Sigmoid colon (tissue), 7 donors: ENCODE results near the gene JAG1. TPM values are rescaled to one million over a fixed set of nuclear protein-coding genes. Genes with fewer than 3 reads are reported as not detected.

Experiments used
- DNase-seq: peaks from one replicate; pipeline ENCODE4 v3.0.0-alpha.2; 2019
- H3K27ac ChIP-seq, 4 donors: fragments of 200-600 bp; sonication (generic); one replicate each; pipeline ENCODE4 v1.5.1; 2016 to 2019; ENCODE audit warnings: mild to moderate bottlenecking in 1 of 4
- H3K27me3 ChIP-seq, 3 donors: fragments of 200-600 bp; sonication (generic); one replicate each; pipeline ENCODE4 v1.5.1; 2019; ENCODE audit warnings: mild to moderate bottlenecking in 1 of 3
- H3K36me3 ChIP-seq, 4 donors: fragments of 200-600 bp; sonication (generic); one replicate each; pipeline ENCODE4 v1.5.1; 2016 to 2019
- H3K4me1 ChIP-seq, 4 donors: fragments of 200-600 bp; sonication (generic); one replicate each; pipeline ENCODE4 v1.5.1; 2017 to 2019
- H3K4me3 ChIP-seq, 4 donors: fragments of 200-600 bp; sonication (generic); one replicate each; pipeline ENCODE4 v1.5.1; 2017 to 2019; ENCODE audit warnings: mild to moderate bottlenecking in 2 of 4, moderate library complexity in 1 of 4
- H3K9me3 ChIP-seq, 4 donors: fragments of 200-600 bp in 3 of 4; sonication (generic) in 3 of 4; one replicate each; pipeline versions ENCODE4 v1.5.1 to v1.6.1; 2013 to 2019
- EP300 ChIP-seq, 4 donors: sonication (generic); formaldehyde crosslinking; IDR thresholded peaks; one replicate each; pipeline ENCODE4 v1.6.1; 2017; ENCODE audit warnings: antibody characterized with exemption in 4 of 4
- POLR2A ChIP-seq, 2 donors: fragments of 450-650 bp; IDR thresholded peaks; one replicate each; pipeline ENCODE4 v1.6.1; 2016; ENCODE audit warnings: antibody characterized with exemption in 2 of 2, mild to moderate bottlenecking in 2 of 2, moderate library complexity in 2 of 2
- POLR2AphosphoS5 ChIP-seq, 4 donors: sonication (generic); formaldehyde crosslinking; IDR thresholded peaks; one replicate each; pipeline ENCODE4 v1.6.1; 2017; ENCODE audit warnings: antibody characterized with exemption in 4 of 4
- whole genome bisulfite sequencing, 2 donors: extraction: QIAGEN DNeasy Blood & Tissue Kit; methylation state at CpG; one replicate each; pipeline ENCODE4 v1.1.7; 2013; 5-methylcytosine and 5-hydroxymethylcytosine counted together
- intact Hi-C: fragments of 100-400 bp; cut with DNase I; formaldehyde crosslinking; loops from one replicate; pipeline ENCODE4 v1.15.1; 2023
- polyA plus RNA-seq, 3 donors: library from polyadenylated mRNA; stranded (reverse); fragments of 200-250 nt; gene quantifications; one replicate each; pipeline ENCODE4 v1.2.3, GENCODE V29; 2013
- total RNA-seq, 4 donors: library from RNA; depleted of rRNA; stranded (reverse); fragments of >200 nt; gene quantifications; one replicate each; pipeline ENCODE4 v1.1.0, GENCODE V29; 2016
- TF ChIP-seq, protein P1 (sequence below), 4 experiments: fragments of 450-650 bp in 3 of 4; fragments of 200-600 bp in 1 of 4; IDR thresholded peaks; one replicate each; pipeline ENCODE4 v1.5.1; 2016 to 2019; ENCODE audit warnings: antibody characterized with exemption in 4 of 4, mild to moderate bottlenecking in 3 of 4, moderate library complexity in 2 of 4
- donor health status: healthy with polysubstance abuse.
- donor health status: Bipolar disorder and iron deficiency.
- donor health status: healthy.

The JAG1 gene
- total and polyA plus RNA-seq, 7 donors, result 3.9 to 76.4 (median 32.4) TPM

DNA sequence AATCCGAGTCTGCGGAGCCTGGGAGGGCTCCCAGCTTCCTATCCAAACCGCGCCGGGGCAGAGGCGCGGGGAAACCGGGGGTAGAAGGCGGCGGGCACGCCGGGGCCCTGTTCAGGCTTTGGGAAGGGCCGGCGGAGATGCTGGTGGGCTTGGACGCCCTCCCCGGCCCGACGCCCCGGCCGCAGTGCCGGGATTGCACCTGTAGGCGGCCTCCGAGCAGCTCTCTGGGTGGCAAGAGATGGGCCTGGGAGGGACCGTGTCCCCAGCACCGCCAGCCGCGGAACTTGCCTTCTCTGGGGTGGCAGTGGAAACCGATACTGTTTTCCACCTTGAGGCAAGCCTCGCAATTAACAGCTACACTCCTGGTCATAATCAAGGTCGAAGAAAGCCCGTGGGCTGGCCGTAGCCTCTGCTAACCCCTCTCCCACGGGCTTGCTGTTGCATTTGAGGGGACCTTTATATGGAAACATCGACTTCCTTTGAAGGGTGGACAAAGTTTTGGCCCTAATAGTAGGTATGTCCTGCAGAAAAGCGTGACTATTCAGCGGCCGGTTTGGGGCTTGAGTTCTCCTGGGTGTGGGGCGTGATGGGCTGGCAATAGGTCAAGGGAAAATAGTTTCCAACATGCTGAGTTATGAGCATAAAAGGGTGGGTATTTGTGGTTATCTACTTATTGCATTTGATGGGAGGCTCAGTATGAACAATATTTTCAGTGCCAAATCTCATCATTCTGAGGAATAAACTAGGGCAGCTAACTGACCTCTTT, 1.1 kb upstream of the JAG1 start:
- TF ChIP-seq, protein P1, sequence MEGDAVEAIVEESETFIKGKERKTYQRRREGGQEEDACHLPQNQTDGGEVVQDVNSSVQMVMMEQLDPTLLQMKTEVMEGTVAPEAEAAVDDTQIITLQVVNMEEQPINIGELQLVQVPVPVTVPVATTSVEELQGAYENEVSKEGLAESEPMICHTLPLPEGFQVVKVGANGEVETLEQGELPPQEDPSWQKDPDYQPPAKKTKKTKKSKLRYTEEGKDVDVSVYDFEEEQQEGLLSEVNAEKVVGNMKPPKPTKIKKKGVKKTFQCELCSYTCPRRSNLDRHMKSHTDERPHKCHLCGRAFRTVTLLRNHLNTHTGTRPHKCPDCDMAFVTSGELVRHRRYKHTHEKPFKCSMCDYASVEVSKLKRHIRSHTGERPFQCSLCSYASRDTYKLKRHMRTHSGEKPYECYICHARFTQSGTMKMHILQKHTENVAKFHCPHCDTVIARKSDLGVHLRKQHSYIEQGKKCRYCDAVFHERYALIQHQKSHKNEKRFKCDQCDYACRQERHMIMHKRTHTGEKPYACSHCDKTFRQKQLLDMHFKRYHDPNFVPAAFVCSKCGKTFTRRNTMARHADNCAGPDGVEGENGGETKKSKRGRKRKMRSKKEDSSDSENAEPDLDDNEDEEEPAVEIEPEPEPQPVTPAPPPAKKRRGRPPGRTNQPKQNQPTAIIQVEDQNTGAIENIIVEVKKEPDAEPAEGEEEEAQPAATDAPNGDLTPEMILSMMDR (IDR thresholded peaks at IDR 0.05), result peak; percentile 76 to 96 (median 94)
- TF ChIP-seq POLR2A (IDR thresholded peaks at IDR 0.05) (no peak), EP300 (IDR thresholded peaks at IDR 0.05) (no peak), POLR2AphosphoS5 (IDR thresholded peaks at IDR 0.05) (peak; percentile 27 to 61 (median 42))
- H3K4me3 ChIP-seq, result peak overlapping the region; percentile 72 to 99 (median 90)
- peak overlapping the region; percentile 96 to 99 (median 98) for H3K27ac ChIP-seq
- H3K27me3 ChIP-seq, result no peaks in the 10 kb centered on the region
- intact Hi-C loops, result loop anchor here (2.0 to 5.0 kb wide), 8 partner anchors 63 to 867 kb away; no protein-coding TSS in a partner anchor
- no peaks in the 10 kb centered on the region for H3K9me3 ChIP-seq
- peaks cover 0 to 31% (median 20%) of the 10 kb centered on the region in 4 donors for H3K4me1 ChIP-seq
- no peaks in the 10 kb centered on the region for H3K36me3 ChIP-seq
- DNase-seq, result peak; percentile 91
- WGBS, 2 donors, result 1 to 3% methylated on average over 38 of the region's 38 CpGs

DNA sequence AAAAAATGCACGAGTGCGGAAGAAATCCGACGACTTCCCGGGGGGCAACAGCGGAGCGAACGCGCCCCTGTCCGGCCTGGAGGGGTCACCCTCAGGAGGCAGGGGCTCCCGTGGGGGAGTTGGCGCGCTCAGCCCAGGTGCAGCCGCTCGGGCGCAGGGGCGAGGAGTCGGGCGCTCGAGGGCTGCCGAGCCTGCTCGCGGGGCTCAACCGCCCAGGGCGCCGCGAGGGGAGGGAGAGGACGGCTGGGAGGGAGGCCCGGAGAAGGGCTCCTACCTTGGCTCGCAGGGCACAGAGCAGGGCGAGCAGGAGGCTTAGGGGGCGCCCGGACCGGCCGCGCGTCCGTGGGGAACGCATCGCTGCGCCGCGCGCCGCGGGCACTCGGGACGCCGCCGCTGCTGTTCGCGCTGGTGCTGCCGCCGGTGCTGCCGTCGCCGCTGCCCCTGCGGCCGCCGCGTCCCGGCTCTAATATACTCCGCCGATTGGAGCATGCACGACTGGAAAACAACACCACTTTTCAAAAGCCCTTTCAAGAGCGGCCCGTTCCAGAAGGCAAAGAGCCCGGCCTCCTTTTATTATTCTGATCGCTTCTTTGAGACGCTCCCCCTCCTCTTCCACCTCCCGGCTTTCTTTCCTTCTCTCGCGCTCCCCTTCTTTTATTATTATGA, 490 bp downstream of the JAG1 start:
- no peaks in the 10 kb centered on the region for H3K9me3 ChIP-seq
- H3K27me3 ChIP-seq, result no peaks in the 10 kb centered on the region
- peaks cover 0 to 9% (median 5%) of the 10 kb centered on the region in 4 donors for H3K36me3 ChIP-seq
- intact Hi-C loops, result loop anchor here (2.0 to 5.0 kb wide), 8 partner anchors 61 to 869 kb away; partner anchors contain the start of genes MKKS and SLX4IP
- no peak for TF ChIP-seq EP300 (IDR thresholded peaks at IDR 0.05)
- no peak for TF ChIP-seq POLR2AphosphoS5 (IDR thresholded peaks at IDR 0.05)
- TF ChIP-seq POLR2A (IDR thresholded peaks at IDR 0.05), result no peak
- TF ChIP-seq, protein P1 (IDR thresholded peaks at IDR 0.05), result no peak
- H3K4me1 ChIP-seq, result peaks cover 0 to 41% (median 29%) of the 10 kb centered on the region in 4 donors
- H3K27ac ChIP-seq, result peak overlapping the region; percentile 96 to 99 (median 98)
- peak overlapping the region; percentile 72 to 99 (median 90) for H3K4me3 ChIP-seq
- DNase-seq, result peak; percentile 73
- WGBS, 2 donors, result 0% methylated on average over 73 of the region's 73 CpGs

DNA sequence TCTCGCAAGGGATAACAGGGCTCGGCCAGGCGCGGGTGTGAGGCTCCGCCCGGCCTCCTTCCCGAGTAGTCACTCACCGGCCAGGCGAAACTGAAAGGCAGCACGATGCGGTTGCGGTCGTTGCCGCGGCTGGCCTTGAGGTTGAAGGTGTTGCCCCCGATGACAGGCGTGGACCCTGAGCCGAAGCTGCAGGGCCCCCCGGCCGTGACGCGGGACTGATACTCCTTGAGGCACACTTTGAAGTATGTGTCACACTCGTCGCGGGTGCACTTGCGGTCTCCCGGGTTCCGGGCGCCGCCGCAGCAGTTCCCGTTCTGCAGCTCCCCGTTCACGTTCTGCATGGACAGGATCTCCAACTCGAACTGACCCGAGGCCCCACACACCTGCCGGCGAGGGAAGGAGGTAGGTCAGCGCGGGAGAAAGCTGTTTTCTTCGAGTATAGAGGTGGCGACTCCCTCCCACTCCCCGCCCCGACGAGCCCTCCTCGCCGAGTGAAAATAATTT, 1.1 kb downstream of the JAG1 start:
- Histone ChIP-seq H3K27me3 (no peaks in the 10 kb centered on the region), H3K27ac (peak overlapping the region; percentile 96 to 99 (median 98)), H3K4me3 (peak overlapping the region; percentile 72 to 99 (median 90)), H3K9me3 (no peaks in the 10 kb centered on the region), H3K4me1 (peaks cover 0 to 45% (median 32%) of the 10 kb centered on the region in 4 donors), H3K36me3 (peaks cover 0 to 15% (median 7%) of the 10 kb centered on the region in 4 donors)
- TF ChIP-seq POLR2A (IDR thresholded peaks at IDR 0.05) (peak in 1 of 2 donors; percentile 23), POLR2AphosphoS5 (IDR thresholded peaks at IDR 0.05) (peak in 2 of 4 donors; percentile 5 to 51), EP300 (IDR thresholded peaks at IDR 0.05) (no peak)
- TF ChIP-seq, protein P1 (IDR thresholded peaks at IDR 0.05), result no peak
- intact Hi-C loops, result loop anchor here (2.0 to 5.0 kb wide), 8 partner anchors 60 to 870 kb away; partner anchors contain the start of genes MKKS and SLX4IP
- peak; percentile 86 for DNase-seq
- 0% methylated on average over 47 of the region's 47 CpGs for WGBS, 2 donors

DNA sequence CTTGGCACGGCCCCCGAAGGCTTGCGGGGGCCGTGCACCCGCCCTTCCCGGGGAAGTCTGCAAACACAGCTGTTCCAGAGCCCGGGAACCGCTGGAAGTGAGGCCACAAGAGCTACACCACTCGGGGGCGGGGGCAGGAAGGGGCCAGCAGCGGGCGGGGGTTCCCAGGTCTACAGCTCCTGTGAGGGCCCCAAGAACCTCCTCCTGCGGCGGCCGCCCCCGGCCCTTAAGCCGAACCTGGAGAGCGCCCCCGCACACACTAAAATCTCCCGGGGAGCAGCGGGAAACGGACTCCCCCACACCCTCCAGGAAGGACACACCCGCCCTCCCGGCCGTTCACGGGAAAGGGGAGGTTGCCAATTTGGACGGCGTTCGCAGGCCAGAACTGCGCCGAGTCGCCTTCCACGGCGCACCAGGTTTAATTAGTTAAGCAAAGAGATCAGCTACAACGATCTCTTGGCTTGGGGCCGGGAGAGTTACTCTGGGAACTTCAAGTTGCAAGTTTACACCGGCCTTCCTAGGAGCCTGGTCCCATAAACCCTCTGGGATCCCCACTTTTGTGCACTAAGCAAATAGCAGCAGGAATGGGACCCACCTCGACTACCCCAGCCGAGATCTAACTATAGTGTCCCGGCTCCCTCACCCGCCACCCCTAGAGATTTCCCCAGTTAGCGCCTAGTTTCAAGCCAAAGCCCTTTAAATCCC, 1.7 kb downstream of the JAG1 start:
- Histone ChIP-seq H3K27ac (peak overlapping the region; percentile 96 to 99 (median 98)), H3K4me3 (peak overlapping the region; percentile 72 to 99 (median 90)), H3K27me3 (no peaks in the 10 kb centered on the region), H3K36me3 (peaks cover 0 to 22% (median 7%) of the 10 kb centered on the region in 4 donors), H3K9me3 (no peaks in the 10 kb centered on the region), H3K4me1 (peaks cover 0 to 51% (median 37%) of the 10 kb centered on the region in 4 donors)
- intact Hi-C loops, result loop anchor here (2.0 to 5.0 kb wide), 9 partner anchors 19 to 870 kb away; partner anchors contain the start of genes MKKS and SLX4IP
- WGBS, 2 donors, result 1% methylated on average over 42 of the region's 42 CpGs
- TF ChIP-seq POLR2A (IDR thresholded peaks at IDR 0.05) (no peak), POLR2AphosphoS5 (IDR thresholded peaks at IDR 0.05) (peak; percentile 53 to 72 (median 60))
- DNase-seq, result peak; percentile 90
